GM12873 (cell line): Measurements from ENCODE around the gene KCNMA1.

Source experiments
- TF ChIP-seq, protein P1 (sequence below): IDR thresholded peaks from 2 replicates; pipeline ENCODE4 v1.5.1; 2012; ENCODE audit warnings: low read depth, mild to moderate bottlenecking, moderate library complexity, low read length, control low read depth; ENCODE audit not compliant: insufficient read depth; ENCODE audit errors: missing control alignments

KCNMA1 gene

GRCh38 chr10:77482072-77482471 is 155.5 kb downstream of the KCNMA1 start:
- TF ChIP-seq, protein P1, sequence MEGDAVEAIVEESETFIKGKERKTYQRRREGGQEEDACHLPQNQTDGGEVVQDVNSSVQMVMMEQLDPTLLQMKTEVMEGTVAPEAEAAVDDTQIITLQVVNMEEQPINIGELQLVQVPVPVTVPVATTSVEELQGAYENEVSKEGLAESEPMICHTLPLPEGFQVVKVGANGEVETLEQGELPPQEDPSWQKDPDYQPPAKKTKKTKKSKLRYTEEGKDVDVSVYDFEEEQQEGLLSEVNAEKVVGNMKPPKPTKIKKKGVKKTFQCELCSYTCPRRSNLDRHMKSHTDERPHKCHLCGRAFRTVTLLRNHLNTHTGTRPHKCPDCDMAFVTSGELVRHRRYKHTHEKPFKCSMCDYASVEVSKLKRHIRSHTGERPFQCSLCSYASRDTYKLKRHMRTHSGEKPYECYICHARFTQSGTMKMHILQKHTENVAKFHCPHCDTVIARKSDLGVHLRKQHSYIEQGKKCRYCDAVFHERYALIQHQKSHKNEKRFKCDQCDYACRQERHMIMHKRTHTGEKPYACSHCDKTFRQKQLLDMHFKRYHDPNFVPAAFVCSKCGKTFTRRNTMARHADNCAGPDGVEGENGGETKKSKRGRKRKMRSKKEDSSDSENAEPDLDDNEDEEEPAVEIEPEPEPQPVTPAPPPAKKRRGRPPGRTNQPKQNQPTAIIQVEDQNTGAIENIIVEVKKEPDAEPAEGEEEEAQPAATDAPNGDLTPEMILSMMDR: no peak

GRCh38 chr10:77479586-77479985 is 158.0 kb downstream of the KCNMA1 start:
- TF ChIP-seq, protein P1: no peak

GRCh38 chr10:77478962-77479359 is 158.6 kb downstream of the KCNMA1 start:
- TF ChIP-seq, protein P1: no peak

GRCh38 chr10:77478247-77478961 is 159.2 kb downstream of the KCNMA1 start:
- TF ChIP-seq, protein P1: no peak

DNA sequence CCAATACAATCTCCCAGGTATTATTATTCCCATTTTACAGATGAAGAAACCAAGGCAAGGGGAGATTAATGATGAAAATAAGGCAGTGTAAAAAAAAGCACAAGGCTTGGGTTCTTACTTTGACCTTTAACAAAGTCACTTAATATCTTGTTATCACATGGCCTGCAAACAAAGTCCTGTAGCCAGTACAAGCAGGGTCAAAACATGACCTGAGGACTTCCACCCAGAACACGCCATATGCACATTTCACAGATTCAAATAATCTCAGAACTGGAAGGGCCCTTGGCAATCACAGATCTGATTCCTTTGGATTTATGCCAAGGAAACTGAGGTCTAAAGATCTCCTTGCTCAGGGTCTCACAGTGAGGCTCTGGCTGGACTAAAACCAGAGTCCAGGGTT is 162.1 kb downstream of the KCNMA1 start:
- TF ChIP-seq, protein P1: no peak

DNA sequence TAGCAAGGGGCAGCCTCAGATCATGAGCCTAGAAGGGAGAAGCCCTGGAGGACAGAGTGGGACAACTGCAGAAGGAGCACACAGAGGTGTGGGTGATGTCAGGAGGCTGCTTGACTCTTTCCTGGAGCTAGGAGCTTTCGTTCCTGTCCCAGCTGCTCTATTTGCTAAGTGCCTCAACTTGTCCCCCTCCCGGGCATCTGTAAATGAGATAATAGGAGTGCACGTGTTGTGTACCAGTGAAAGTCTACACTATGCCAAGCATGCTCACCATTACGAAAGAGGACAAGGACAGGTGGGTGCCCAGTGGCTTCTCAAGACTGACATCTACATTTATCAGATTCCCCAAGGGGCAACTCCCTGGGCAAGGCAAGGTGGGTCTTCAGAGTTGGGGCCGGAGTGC is 162.7 kb downstream of the KCNMA1 start:
- TF ChIP-seq, protein P1: no peak

GRCh38 chr10:77474386-77474785 is 163.2 kb downstream of the KCNMA1 start:
- TF ChIP-seq, protein P1: no peak
